HG02970 (cell line): Measurements from ENCODE around the gene BMP4.

Source experiments
- ATAC-seq: cut with Tn5 transposase; IDR thresholded peaks from one replicate; pipeline ENCODE4 v1.9.1; 2021; ENCODE audit warnings: mild to moderate bottlenecking, moderate library complexity, moderate number of reproducible peaks; ENCODE audit not compliant: unreplicated experiment, low FRiP score

Gene BMP4

GRCh38 chr14:53967606-53968005, 11.0 kb upstream of the BMP4 start:
- ATAC-seq, result no peak

GRCh38 chr14:53964249-53964648, 7.6 kb upstream of the BMP4 start:
- no peak for ATAC-seq

GRCh38 chr14:53963320-53964227, 6.9 kb upstream of the BMP4 start:
- no peak for ATAC-seq

GRCh38 chr14:53962953-53963319, 6.3 kb upstream of the BMP4 start:
- ATAC-seq, result no peak

DNA sequence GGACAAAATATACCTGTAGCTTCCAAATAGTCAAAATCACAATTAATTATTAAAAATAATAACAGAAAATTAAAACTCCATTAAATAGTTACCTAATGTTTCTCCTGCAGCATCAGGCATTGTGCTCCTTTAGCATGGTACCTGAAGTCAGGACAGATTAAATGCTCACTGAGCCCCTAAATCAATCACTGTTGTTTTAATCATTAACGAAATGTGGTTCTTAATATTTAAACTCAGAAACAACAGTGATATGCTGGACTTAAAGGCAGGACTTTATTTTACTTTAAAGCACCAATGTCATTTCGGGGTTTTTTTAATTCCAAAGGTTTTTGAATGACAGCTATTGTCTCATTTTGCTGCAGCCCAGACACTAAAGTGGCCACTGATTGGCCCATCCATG, 2.0 kb upstream of the BMP4 start:
- ATAC-seq, result no peak

GRCh38 chr14:53957739-53958138, 1.1 kb upstream of the BMP4 start:
- no peak for ATAC-seq

DNA sequence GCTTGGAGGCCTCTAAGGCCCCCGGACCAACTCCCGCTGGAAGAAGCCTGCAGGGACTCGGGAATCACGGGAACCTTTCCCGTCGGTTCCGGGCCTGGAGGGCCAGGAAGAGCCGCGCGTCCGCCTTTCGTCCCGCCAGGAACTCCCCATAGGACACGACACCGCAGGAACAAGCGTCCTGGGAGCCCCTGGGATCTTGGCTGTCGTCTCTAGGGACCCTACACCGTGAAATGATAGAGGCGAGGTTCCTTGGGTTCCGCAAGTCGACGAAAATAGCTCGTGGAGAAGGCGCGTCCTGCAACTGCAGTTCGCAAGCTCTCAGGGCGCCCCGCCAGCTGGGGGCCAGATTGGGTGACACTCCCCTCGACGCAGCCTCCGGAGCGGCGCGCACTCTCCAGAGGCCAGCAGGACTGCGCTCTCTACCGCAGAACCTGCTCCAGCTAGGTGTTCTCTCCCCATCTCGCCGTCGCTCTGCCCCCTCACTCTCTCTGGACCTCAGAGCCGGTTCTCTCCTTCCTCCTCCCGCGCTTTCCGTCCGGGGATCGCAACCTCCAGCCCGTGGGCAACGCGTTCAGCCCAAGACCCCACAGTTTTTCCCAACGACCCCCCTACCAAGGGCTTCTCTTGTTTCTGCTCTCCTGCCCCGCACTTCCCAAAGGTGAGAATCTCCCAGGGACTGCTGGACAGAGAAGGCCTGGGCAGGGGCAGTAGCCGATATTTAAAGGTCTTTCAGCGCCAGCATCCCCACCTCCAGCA, 776 bp downstream of the BMP4 start:
- no peak for ATAC-seq

DNA sequence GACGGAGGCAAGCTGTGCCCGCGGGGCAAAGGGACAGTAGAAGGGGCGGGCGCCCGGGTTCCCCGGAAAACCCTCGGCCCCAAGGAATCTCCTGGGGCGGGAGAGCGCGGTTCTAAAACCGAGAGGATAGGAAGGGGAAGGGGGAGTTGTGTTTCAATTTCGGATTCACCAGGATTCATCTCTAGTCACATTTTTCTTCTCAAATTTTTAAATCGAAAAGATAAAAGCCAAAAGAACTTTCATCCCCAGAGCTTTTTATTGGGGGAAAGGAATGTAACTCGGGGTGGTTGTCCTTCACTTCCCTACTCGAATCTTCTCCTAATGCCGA, 1.4 kb downstream of the BMP4 start:
- no peak for ATAC-seq

DNA sequence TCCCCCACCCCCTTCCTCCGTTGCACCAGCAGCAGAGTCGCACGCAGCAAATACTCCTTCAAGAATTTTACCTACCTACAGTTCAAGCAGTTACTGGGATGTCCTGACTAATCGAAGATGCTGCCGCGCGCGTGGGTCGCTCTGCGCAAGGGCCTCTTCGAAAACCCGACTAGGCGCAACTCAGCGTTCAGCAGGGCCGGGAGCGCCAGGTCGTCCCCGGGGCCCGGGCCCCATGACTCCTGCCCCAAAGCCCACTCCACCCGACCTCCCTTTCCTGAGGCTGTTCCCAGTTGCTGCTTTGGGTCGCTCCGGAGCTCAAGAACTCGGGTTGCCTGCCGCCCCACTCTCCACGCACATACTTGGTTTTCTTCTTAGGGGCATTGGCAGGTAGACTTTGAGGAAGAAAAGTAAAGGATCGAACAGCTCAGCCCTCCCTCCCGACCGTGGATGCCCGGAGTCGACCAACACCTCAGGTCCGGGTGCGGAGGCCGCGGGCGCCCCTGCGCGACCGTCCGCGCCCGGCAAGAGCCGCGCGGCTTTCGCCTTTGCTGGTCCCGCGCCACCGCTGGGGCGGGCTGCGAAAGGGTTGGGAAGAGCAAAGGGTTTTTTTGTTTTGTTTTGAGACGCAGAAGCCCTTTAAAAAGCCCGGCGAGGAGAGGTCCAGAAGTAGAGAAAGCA, 1.9 kb downstream of the BMP4 start:
- ATAC-seq, result no peak

DNA sequence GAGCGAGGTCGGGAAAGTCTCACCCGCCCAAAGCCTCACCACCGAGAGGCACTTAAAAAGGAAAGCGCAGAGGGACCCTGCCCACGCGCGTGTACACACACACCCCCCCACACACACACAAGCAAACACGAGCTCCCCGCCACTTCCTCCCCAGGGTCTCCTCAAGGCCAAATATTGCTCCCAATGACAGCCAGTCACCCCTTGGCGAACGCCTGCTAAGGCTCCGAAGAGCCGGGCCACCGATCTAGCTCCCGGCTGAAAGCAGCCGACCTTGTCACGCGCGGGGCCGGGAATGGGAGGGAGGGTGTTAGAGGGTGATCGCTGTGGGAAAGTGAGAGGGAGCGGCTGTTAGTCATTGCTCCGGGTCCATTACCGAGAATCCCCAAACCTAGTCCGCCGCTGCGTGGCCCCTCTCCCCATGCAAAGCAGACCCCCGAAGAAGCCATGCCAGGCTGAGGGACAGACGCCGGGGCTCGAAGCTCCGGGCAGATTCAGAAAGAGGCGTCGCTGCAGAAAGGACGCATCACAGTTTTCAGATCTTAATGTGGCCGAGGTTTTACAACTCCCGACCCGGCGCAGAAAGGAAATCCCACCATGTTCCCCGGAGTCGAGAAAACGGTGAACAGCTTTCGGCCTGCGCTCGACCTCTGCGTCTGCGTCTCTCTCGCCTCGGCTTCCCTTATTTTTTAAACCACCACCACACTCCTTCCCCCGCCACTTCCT, 2.6 kb downstream of the BMP4 start:
- ATAC-seq, result no peak

DNA sequence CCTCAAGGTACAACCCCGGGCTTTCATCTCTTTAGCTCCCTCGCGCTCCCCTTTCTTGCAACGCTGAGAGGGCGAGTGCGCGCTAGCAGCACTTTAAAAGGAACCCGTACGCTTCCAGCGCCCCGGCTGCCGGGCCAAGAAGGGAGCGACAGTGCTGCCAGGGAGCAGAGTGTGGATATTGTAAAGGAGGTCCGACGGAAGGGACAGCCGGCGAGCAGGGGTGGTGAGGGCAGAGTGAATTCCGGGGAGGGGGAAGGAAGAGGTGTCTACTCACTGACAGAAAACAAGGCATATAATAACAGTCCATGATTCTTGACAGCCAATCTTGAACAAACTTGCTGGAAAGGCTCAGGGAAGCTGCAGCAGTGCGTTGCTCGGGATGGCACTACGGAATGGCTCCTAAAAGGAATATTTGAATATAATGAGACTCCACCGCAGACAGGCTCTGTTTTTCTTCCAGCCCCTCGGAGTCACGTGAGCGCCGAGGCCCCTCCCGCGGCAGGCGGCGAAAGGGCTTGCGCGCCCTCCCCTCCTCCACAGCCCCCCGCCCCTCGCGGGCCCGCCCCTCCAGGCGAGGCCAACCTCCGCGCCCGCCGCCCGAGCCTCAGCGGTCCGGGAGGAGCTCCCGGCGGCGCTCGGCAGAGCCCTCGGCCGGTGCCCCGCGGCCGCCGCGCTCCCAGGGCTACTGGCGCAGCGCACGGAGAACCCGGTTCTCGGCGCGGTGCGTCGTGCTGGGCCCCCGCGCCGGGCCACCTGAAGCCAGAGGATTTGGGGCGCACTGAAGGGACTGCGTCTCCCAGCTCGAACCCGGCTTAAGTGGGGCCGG, 3.4 kb downstream of the BMP4 start:
- ATAC-seq, result no peak

DNA sequence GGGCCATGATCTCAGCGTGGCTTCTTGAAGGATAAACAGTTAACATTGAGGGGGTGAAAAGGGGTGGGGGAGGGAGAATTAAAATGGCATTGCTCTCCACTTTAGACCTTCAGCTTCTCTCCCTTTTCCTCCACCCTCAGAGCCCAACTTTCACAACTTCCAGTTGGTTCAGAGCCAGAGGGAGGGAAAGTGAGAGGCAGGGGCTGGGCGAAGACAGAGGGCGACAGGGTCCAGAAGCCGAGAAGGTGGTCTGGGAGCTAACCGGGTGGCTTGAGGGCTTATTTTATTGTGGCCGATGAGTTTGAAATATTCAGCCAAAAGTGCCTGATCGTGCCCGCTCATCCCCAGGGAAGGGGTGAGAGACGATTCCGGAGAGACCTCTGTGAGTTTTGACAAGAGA, 4.1 kb downstream of the BMP4 start:
- no peak for ATAC-seq

- ATAC-seq, result no peak
Observed at GRCh38 chr14:53951627-53952303, 4.9 kb downstream of the BMP4 start.

DNA sequence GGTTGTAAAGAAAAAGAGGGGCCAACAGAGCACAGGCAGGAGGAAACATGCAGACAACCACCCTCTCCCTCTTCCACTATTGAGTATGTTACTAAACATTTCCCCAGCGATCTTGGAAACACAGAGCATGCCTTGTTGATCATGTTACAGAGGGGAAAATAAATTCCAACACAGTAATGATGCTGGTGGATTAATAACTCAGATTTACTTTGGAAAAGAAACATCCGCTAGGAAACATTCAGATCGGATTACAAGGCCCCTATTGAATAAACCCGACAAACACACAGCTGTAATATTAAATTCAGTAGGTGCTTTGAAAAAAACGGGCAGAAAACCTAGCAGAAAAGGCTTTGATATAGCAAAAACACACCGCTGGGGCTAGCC, 5.4 kb downstream of the BMP4 start:
- ATAC-seq, result no peak

GRCh38 chr14:53950031-53950793, 6.4 kb downstream of the BMP4 start:
- ATAC-seq, result no peak

- no peak for ATAC-seq
Observed at GRCh38 chr14:53949201-53949600, 7.4 kb downstream of the BMP4 start.

DNA sequence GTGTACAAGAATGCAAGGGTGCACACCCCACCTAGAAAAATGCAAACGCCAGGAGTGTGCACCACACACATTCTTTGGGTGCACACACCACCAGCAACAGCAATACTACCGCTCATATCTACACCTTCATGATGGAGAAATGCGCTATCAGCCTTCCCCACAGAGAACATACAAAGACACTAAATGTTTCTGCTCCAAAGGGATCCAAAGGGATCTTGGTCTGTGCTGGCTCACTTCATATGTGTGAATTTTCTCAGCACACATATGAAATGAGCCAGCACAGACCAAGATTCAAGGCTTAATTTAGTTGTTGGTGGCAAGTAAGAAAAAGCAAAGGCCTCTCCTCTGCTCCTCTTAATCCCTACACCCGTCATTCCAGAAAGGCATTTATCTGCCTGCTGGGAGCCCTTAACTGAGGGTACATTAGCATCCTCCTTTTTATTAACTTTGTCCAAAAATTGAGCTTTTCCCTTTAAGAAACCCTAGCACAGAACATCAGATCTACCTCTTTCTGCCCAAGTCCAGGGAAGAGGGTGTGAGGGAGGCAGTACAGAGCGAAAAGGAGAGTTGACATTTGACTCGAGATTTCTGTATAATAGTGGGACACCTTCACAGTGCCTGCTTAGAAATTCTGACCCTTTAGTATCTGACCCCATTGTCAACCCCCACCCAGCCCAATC, 8.3 kb downstream of the BMP4 start:
- ATAC-seq, result no peak
